Activated effector memory CD4-positive, alpha-beta T cell treated with Interleukin-2 at 50 U/mL for 16 hours (primary cell): ENCODE data around the gene F2.
"Not testable (repeated sequence)": the region's sequence is repeated elsewhere in the genome, so short reads cannot be mapped to it uniquely, and the experiment has no call there.

ENCODE experiments used
- DNase-seq: peaks from one replicate; pipeline ENCODE4 v3.0.0-alpha.2; 2020

F2 gene

DNA sequence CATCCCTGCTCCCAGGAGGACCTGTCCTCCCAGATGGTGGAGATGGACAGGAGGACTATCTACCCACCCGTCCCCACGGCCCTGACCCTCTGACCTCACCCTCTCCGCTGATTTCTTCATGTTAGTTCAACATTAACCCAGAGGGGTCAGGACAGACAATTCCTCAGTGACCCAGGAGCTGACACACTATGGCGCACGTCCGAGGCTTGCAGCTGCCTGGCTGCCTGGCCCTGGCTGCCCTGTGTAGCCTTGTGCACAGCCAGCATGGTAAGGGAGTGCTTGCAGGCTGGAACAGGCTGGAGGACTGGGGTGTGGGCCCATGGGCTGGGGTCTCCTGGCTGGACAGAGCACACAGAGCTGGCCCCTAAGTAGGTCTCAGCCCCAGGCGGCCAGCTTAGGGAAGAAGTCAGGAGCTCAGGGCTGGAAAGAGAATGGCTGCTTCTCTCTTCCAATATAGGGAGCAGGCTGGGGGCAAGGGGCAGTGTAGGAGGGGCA is at the start of gene F2:
Gene F2, plus strand, starts transcription at position 166 of the 495 bp plus-strand sequence. Its CDS starts 23 bp downstream, at position 189.
- no peak for DNase-seq

DNA sequence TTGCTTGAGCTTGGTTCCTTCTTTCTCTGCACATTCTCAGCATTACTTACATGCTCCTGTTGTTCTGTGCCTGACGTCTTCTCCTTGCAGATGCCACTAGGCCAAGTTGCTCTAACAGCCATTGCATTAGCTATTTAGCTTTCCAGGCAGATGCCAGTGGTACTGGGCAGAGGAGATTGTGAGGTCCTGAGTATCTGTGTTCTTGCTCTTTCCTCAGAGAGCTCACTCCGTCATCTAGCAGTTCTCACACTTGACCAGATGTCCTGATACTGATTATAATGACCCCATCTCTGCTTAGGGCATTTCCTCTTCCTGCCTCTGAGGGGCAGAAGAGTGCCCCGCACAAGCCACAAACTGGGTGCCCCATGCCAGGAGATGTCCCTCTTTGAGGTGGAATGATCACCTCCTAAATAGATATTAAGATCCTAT is 49.3 kb upstream of the F2 start:
- DNase-seq = no peak

DNA sequence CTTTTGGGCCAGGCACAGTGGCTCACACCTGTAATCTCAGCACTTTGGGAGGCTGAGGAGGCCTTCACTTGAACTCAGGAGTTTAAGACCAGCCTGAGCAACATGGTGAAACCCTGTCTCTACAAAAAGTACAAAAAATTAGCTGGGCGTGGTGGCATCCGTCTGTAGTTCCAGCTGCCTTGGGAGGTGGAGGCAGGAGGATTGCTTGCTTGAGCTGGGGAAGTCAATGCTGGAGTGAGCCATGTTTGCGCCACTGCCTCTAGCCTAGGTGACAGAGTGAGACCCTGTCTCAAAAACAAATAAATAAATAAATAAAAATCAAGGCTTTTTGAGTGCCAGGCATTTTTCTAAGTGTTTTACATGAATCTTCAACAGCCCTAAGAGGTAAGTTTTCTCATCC is 48.5 kb upstream of the F2 start:
- DNase-seq = not testable (repeated sequence)

DNA sequence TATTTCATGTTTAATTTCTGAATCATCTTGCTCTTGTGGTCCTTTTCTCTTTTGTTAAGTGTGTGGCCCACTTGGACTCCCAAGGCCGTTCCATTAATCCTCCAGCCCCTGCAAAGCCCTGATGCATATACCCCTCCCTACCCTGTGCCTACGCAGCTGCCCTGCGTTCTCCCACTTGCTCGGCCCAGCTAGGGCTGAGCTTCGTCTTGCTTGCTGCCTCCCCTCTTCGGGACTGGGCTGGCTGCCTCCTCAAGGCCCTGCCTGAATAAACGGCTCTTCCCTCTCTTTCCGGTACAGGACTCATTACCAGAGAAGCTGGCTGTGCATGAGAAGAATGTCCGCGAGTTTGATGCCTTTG is 47.1 kb upstream of the F2 start:
- DNase-seq = no peak

DNA sequence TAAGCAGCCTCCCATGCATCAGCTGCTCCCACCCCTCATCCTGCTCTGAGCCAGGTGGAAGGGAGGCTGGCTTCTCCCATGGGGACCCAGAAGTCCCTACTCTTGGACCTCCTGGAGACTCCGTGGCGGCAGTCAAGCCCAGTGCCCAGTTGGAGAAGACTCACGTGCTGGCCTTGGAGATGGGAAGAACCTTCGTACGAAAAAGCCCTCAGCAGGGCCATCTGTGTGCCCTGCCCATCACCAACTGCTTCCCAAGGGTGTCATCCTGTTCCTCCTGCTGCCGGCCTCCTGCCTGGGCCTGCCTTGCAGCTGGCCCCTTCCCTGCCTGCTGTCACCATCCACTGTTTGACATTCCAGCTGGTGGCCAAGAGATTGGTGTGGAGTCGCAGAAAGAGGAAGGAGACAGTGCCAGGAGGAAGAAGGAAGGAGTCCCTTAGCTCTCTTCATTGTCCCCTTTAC is 46.6 kb upstream of the F2 start:
- DNase-seq = no peak

DNA sequence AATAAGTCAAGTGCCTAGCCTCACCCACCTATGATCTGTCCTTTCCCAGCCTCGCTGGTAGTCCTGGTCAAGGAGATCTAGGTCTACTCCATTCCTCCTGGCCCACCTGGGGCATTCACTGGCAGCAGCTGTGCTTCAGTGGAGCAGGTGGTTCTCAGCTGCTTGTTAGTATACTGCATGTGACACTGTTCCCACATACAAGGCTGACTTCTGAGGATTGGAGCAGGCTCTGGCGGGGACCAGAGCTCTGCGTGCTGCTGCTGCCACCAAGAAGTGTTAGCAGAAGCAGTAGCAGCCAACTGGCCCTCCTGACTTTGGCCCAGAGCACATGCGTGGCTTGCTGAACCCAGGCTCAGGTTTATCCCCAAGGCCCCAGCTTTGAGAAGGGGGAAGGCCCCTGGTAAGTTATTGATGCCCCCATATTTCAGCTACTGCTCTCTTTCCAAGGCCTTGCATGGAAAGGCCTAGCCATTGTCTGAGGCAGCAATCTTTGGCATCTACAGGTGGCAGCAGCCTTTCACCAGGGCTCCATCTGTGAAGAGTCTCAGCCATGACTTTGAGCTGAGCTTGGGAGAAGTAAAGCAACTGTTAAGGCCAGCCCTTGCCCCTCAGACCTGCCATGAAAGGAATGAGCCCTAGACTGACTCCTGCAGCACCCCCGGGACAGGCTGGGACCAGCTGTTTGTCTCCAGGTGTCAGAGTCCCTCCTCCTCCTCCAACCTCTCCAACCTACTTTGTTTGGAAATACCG is 45.1 kb upstream of the F2 start:
- DNase-seq = no peak

- peak; percentile 14 for DNase-seq
Measured at GRCh38 chr11:46674463-46675287, 44.3 kb upstream of the F2 start.

GRCh38 chr11:46675288-46675851 is 43.6 kb upstream of the F2 start:
- no peak for DNase-seq

GRCh38 chr11:46675949-46676348 is 43.1 kb upstream of the F2 start:
- no peak for DNase-seq

- DNase-seq = no peak
Measured at GRCh38 chr11:46676436-46677158, 42.4 kb upstream of the F2 start.

DNA sequence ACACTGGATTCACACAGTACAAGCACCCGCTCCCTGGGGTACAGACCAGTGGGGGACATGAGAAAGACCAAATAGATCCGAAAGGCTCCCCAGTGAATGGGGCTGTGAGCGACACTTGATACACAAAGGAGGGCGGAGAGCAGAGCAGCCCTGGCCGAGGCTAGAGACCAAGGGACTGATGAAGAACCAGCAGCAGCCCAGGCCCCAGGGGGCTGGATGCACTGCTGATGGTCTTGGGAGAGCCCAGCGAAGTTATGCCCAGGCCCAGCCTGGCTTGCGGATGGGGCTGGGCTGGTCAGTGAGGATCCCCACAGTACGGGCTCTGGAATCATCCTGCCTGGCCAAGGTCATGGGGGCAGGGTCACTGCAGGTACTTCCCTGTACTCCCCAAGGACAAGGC is 41.8 kb upstream of the F2 start:
- DNase-seq = no peak

DNA sequence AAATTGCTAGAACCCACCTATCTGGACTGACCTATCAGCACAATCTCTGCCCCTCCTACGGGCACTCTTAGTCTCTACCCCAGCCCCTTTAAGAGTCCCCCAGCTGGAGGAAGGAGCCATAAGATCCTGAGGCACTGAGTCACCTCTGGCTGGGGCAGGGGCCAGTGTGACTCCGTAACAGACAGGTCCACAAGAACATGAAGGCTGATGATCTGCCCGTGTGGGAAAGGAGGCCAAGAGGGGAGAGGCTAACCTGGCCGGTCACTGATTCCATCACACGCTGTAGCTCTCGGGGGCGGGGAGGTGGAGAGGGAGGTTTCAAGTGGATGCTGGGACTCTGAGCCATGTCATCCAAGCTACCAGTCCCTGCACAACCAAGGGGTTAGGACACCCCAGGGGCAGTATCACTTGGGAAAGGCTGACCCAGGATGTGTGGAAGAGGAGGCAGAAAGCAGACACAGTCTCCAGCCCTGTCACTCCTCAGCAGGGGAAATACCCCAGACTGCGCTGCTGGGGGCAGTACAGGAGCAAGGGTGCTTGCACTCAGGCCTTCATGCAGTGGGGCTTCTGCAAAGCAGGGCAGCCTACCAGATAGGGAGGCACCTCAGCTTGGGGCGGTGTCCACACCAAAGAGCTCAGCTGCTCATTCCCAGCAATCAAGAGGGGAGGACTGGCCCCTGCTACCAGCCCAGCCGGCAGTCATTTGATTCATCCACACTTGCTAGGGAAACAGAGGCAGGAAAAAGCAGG is 40.8 kb upstream of the F2 start:
- DNase-seq = no peak

GRCh38 chr11:46678741-46679130 is 40.3 kb upstream of the F2 start:
- no peak for DNase-seq

DNA sequence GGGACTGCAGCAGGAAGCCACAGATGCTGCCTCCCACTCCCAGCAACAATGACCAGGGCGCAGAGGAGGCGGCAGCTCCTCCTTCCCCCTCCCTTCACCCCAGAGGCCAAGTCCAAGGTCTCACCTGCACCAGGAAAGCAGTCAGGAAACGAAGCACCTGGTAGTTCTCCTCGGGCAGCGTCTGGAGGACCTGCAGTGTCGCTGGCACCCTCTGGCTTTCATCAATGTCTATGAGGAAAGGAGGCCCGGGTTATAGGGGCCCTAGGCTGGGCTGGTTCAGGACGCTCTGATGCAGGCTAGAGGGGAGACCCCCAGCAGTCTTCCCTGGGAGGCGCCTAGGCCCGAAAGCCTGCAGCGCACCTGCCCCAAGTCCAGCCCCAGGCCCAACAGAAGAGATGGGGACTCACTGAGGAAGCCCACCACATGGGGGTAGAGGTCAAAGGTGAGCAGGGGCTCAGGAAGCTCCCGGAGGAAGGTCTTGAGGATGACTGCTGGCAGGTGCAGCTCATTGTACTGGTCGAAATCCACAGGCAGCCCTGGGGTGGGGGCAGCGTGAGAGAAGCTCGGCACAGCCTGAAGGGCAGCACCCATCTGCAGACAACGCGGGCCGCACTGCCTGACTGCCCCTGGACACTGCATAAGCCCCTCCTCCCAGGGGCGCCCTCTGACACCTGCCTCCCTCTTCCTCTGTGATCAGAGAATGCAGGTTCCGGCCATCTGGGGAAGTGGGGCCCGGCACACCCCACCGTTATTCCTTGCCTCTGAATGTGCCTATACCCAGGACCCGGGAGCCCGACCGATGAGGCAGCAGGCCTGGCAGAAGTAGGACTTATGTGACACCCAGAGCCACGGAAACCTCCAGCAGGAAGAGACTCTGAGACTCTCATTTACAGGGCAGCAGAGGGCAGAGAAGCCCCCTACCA is 39.5 kb upstream of the F2 start:
- DNase-seq = no peak

GRCh38 chr11:46680164-46680760 is 38.8 kb upstream of the F2 start:
- DNase-seq = no peak

GRCh38 chr11:46680815-46681214 is 38.2 kb upstream of the F2 start:
- DNase-seq = no peak

DNA sequence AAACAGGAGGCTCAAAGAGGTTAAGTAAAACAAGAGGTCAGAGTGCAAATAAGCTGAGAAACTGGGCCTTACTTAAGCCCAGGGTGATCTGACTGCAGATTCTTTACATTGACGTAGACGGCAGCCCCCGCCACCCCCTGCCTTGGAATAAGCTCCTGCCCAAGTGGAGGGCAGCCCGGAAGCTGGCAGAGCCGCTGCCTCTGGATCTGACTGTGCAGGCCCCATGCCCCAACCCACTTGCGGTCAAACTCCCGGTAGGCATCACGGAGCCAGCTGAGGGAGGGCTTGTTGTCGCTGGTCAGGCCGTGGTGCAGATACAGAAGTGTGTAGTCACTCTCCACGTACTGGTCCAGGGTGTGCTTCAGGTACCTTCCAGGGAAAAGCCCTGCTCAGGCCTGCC is 37.2 kb upstream of the F2 start:
- DNase-seq = no peak

- DNase-seq = no peak
Measured at GRCh38 chr11:46682773-46683752, 36.0 kb upstream of the F2 start.

- no peak for DNase-seq
Measured at GRCh38 chr11:46684367-46684766, 34.6 kb upstream of the F2 start.
